Heart right ventricle (tissue), 16 donors: ENCODE results near the gene CD34. TPM values are rescaled to one million over a fixed set of nuclear protein-coding genes. Genes with fewer than 3 reads are reported as not detected.
A peak's percentile ranks its signal among the peaks of the same experiment; 100 is the strongest.

ENCODE experiments used
- ATAC-seq, 8 donors: fragments of 200-7000 bp; cut with Tn5 transposase; one replicate each; pipeline ENCODE4 v1.9.1; 2020; ENCODE audit warnings: mild to moderate bottlenecking in 8 of 8, moderate library complexity in 8 of 8, moderate number of reproducible peaks in 1 of 8
- DNase-seq, 2 donors: peaks; one replicate each; pipeline ENCODE4 v3.0.0-alpha.2; 2020
- H3K27ac ChIP-seq, 10 donors: fragments of 200-600 bp; sonication (generic) in 2 of 10; one replicate each; pipeline versions ENCODE4 v1.5.0 to v1.8.0; 2020 to 2022; ENCODE audit warnings: mild to moderate bottlenecking in 3 of 10
- H3K27me3 ChIP-seq, 7 donors: fragments of 200-600 bp; one replicate each; pipeline ENCODE4 v1.8.0; 2021 to 2022; ENCODE audit warnings: mild to moderate bottlenecking in 2 of 7
- H3K36me3 ChIP-seq, 9 donors: fragments of 200-600 bp; sonication (generic) in 1 of 9; one replicate each; pipeline versions ENCODE4 v1.5.0 to v1.8.0; 2020 to 2022; ENCODE audit warnings: mild to moderate bottlenecking in 2 of 9
- H3K4me1 ChIP-seq, 9 donors: fragments of 200-600 bp; sonication (generic) in 1 of 9; one replicate each; pipeline versions ENCODE4 v1.5.0 to v1.8.0; 2020 to 2022; ENCODE audit warnings: mild to moderate bottlenecking in 4 of 9
- H3K4me3 ChIP-seq, 10 donors: fragments of 200-600 bp; sonication (generic) in 2 of 10; one replicate each; pipeline versions ENCODE4 v1.5.0 to v1.8.0; 2020 to 2022; ENCODE audit warnings: mild to moderate bottlenecking in 7 of 10, moderate library complexity in 2 of 10
- H3K9me3 ChIP-seq, 11 donors: fragments of 200-600 bp in 10 of 11; sonication (generic) in 2 of 11; one replicate each; pipeline versions ENCODE4 v1.5.0 to v1.8.0; 2013 to 2022; ENCODE audit warnings: mild to moderate bottlenecking in 2 of 11, control low read depth in 1 of 11, moderate library complexity in 1 of 11
- WGBS, 2 donors: extraction: QIAGEN DNeasy Blood & Tissue Kit; methylation state at CpG; one replicate each; pipeline ENCODE4 v1.1.7; 2013; ENCODE audit warnings: inconsistent platforms in 1 of 2; 5-methylcytosine and 5-hydroxymethylcytosine counted together
- intact Hi-C, 10 donors: fragments of 100-400 bp; cut with DNase I; formaldehyde crosslinking; loops; one replicate each; pipeline versions ENCODE4 v1.11.1 to v1.14.2; 2022
- polyA plus RNA-seq, 2 donors: library from polyadenylated mRNA; stranded (reverse); fragments of 200-250 nt; gene quantifications; one replicate each; pipeline ENCODE4 v1.2.3, GENCODE V29; 2013
- total RNA-seq, 10 donors: library from RNA; stranded (reverse); fragmentation: NEBNext Ultra II Directional in 3 of 10; extraction: Animal tissue kit (Norgen Biotek cat#: 25700) in 3 of 10; gene quantifications; one replicate each; pipeline versions ENCODE4 v1.2.1 to v1.2.4, GENCODE V29; 2021 to 2023
- TF ChIP-seq, protein P1 (sequence below), 9 donors: fragments of 200-600 bp; sonication (generic) in 2 of 9; IDR thresholded peaks; one replicate each; pipeline versions ENCODE4 v1.5.0 to v1.8.0; 2021 to 2022; ENCODE audit warnings: antibody characterized with exemption in 9 of 9, mild to moderate bottlenecking in 5 of 9, moderate library complexity in 1 of 9
- donor health status: Arrhythmogenic right ventricular cardiomyopathy.
- donor health status: ischemic (EF 13 %, LVEDD 7.1; RV severe dilation, severe dysfunction).
- donor health status: healthy with polysubstance abuse.
- donor health status: DM: no; HTN: yes; CAD: no.
- donor health status: DM: no; HTN: no; CAD: no.
- donor health status: ischemic (EF 25% LVEDD 6.9; RV normal size, moderate dysfunction).
- donor health status: ischemic (EF 25% LVEDD 5.7; RV mildly dilated, moderate dysfunction).
- donor health status: healthy.
- donor health status: DM: yes; HTN: yes; CAD: no.
- donor health status: Ischemic cardiomyopathy.
- donor health status: ischemic (EF 35%, LVEDD 5.7; RV mildly dilated, moderate dysfunction).
- donor health status: nonischemic (EF 11% LVEDD 7.7; RV severe dilation, severe dysfunction).
- donor health status: DM: yes; HTN: yes; CAD: no.
- donor health status: PGD.
- donor health status: ischemic (EF 29% LVEDD 5.4; RV normal size, mild dysfunction).
- donor health status: nonischemic (EF 23%, LVEDD 6.1; RV moderate dilation, normal function).

CD34 gene
- total and polyA plus RNA-seq, 12 donors = 38.8 to 97.0 (median 52.8) TPM

DNA sequence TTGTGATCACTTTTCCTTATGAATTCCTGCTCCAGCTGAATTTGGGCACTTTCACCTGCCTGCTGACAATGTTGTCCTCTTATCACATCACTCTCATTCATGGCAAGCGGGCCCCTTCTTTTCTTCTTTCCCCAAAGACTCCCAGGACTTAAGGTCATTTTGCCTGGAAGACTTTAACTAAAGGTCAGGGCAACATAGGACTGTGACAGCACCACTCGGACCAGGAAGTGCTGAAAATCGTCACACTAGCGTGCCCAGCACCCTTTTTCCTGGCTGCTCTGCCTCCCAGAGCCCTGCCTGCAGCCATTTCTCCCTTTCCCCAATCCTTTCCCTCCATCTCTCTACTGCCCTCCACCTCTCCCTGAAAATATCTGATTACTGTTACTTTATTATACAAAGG lies 35.4 kb downstream of the CD34 start:
- 64 to 68% methylated on average over 4 of the region's 4 CpGs for WGBS, 2 donors
- H3K27ac ChIP-seq = peak overlapping the region in 1 of 10 donors; percentile 11
- peaks cover 0 to 23% (median 0%) of the 10 kb centered on the region in 9 donors for H3K36me3 ChIP-seq
- intact Hi-C loops = loop anchor here in 1 of 10 donors (2.0 kb wide), 1 partner anchor 45 kb away; no protein-coding TSS in a partner anchor
- no peaks in the 10 kb centered on the region for H3K27me3 ChIP-seq
- TF ChIP-seq, protein P1, sequence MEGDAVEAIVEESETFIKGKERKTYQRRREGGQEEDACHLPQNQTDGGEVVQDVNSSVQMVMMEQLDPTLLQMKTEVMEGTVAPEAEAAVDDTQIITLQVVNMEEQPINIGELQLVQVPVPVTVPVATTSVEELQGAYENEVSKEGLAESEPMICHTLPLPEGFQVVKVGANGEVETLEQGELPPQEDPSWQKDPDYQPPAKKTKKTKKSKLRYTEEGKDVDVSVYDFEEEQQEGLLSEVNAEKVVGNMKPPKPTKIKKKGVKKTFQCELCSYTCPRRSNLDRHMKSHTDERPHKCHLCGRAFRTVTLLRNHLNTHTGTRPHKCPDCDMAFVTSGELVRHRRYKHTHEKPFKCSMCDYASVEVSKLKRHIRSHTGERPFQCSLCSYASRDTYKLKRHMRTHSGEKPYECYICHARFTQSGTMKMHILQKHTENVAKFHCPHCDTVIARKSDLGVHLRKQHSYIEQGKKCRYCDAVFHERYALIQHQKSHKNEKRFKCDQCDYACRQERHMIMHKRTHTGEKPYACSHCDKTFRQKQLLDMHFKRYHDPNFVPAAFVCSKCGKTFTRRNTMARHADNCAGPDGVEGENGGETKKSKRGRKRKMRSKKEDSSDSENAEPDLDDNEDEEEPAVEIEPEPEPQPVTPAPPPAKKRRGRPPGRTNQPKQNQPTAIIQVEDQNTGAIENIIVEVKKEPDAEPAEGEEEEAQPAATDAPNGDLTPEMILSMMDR (IDR thresholded peaks at IDR 0.05) = no peak
- no peak overlapping the region for H3K4me3 ChIP-seq
- H3K9me3 ChIP-seq = no peaks in the 10 kb centered on the region
- peaks cover 0 to 28% (median 14%) of the 10 kb centered on the region in 9 donors for H3K4me1 ChIP-seq
- DNase-seq = no peak
- no peak for ATAC-seq

DNA sequence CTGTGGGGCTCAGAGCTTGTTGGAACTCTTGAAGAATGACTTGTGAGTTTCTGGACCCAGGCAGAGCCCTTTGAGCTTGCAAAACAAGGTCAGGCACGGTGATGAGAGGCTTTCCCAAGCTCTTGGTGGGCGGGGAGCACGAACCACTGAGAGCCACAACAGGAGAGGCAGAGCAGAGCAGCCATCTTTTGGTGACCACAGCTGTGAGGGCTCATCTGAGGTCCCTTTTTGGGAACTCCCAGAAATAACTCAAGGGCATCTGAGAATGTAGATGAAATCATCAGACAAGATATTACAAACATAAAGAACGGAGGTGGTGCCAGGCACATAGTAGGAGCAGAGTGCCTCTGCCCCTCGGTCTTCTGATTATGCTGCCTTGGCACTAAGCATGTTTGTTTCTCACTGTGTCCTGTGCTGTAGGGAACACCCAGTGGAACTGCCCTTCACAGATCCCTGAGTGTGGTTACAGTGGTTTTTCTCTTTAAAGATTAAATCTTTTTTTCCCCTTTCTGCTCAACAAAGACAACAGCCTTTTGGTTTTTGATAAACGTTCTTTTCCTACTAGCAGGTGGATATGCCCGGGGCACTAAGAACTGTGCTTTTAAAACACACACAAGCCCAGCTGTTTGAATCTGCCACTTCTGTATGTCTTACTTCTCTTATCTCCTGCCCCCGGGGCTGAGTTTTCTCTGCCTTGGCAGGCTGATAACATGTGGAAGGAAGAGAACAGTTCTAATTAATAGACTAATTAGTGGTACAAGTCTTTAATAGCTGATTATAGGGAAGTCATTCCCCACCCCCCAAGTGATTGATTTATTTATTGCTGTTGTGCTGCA lies 37.7 kb downstream of the CD34 start:
- H3K4me3 ChIP-seq = no peak overlapping the region
- TF ChIP-seq, protein P1 (IDR thresholded peaks at IDR 0.05) = no peak
- peaks cover 0 to 40% (median 22%) of the 10 kb centered on the region in 9 donors for H3K4me1 ChIP-seq
- WGBS, 2 donors = 29 to 37% methylated on average over 8 of the region's 8 CpGs
- DNase-seq (no peak), ATAC-seq (peak in 1 of 8 donors; percentile 50)
- H3K36me3 ChIP-seq = peaks cover 0 to 1% (median 0%) of the 10 kb centered on the region in 9 donors
- intact Hi-C loops = no loop called here
- no peaks in the 10 kb centered on the region for H3K9me3 ChIP-seq
- H3K27ac ChIP-seq = peak overlapping the region in 3 of 10 donors; percentile 3 to 45 (median 27)
- no peaks in the 10 kb centered on the region for H3K27me3 ChIP-seq

DNA sequence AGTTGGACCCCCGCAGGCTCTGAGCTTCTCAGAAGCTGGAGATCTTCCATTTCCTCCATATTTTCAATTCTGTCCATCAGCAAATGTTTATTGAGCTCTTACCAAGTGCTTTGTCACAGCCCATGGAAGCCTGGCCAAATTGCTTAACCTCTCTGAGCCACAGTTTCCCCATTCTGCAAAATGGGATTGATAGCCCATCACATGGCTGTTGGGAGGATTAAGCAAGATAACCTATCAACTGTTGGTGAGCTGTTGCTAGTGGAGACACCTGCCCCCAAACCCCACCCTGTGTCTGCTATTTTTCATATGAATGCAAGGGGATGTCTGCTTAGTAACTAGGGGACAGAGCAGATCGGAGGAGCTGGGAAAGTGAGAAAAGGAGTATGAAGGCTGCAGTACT lies 38.3 kb downstream of the CD34 start:
- WGBS, 2 donors = 90% methylated on average over 2 of the region's 2 CpGs
- ATAC-seq (no peak), DNase-seq (no peak)
- intact Hi-C loops = no loop called here
- Histone ChIP-seq H3K27me3 (no peaks in the 10 kb centered on the region), H3K4me1 (peaks cover 2 to 45% (median 27%) of the 10 kb centered on the region in 9 donors), H3K9me3 (no peaks in the 10 kb centered on the region), H3K36me3 (no peaks in the 10 kb centered on the region), H3K27ac (no peak overlapping the region), H3K4me3 (no peak overlapping the region)
- TF ChIP-seq, protein P1 (IDR thresholded peaks at IDR 0.05) = no peak

DNA sequence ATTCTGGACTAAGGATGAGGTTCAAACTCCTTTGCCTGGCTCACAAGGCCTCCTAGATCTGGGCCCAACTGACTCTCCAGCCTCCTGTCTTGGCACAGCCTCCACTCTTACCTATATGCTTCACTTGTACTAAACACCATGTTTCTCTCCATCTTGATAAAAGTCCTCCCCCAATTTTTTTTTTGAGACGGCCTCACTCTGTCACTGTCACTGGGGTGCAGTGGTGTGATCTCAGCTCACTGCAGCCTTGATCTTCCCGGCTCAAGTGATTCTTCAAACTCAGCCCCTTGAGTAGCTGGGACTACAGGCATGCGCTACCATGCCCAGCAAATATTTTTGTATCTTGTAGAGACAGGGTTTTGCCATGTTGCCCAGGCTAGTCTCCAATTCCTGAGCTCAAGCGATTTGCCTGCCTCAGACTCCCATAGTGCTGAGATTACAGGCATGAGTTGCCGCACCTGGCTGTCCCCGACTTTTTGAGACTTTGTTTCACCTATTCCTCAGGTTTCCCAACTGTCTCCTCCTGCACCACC lies 39.7 kb downstream of the CD34 start:
- peaks cover 0 to 5% (median 0%) of the 10 kb centered on the region in 9 donors for H3K36me3 ChIP-seq
- no peaks in the 10 kb centered on the region for H3K9me3 ChIP-seq
- no peaks in the 10 kb centered on the region for H3K27me3 ChIP-seq
- TF ChIP-seq, protein P1 (IDR thresholded peaks at IDR 0.05) = no peak
- ATAC-seq (no peak), DNase-seq (no peak)
- H3K4me1 ChIP-seq = peaks cover 11 to 59% (median 41%) of the 10 kb centered on the region in 9 donors
- intact Hi-C loops = no loop called here
- H3K4me3 ChIP-seq = no peak overlapping the region
- 92 to 96% methylated on average over 6 of the region's 6 CpGs for WGBS, 2 donors
- peak overlapping the region in 2 of 10 donors; percentile 0 to 24 for H3K27ac ChIP-seq
